Astrocyte (in vitro differentiated cells and primary cell): ENCODE measurements around the gene GPR62.

Experiments
- EZH2 ChIP-seq: IDR thresholded peaks from 2 replicates; pipeline ENCODE4 v1.6.1; 2012; ENCODE audit warnings: mild to moderate bottlenecking, low read length, inconsistent platforms; ENCODE audit not compliant: insufficient read depth
- TF ChIP-seq, protein P1 (sequence below): IDR thresholded peaks from 2 replicates; pipeline ENCODE4 v1.5.1; 2011; ENCODE audit warnings: low read depth, mild to moderate bottlenecking, inconsistent platforms, low read length, moderate library complexity; ENCODE audit not compliant: insufficient read depth

- TF ChIP-seq, protein P1, sequence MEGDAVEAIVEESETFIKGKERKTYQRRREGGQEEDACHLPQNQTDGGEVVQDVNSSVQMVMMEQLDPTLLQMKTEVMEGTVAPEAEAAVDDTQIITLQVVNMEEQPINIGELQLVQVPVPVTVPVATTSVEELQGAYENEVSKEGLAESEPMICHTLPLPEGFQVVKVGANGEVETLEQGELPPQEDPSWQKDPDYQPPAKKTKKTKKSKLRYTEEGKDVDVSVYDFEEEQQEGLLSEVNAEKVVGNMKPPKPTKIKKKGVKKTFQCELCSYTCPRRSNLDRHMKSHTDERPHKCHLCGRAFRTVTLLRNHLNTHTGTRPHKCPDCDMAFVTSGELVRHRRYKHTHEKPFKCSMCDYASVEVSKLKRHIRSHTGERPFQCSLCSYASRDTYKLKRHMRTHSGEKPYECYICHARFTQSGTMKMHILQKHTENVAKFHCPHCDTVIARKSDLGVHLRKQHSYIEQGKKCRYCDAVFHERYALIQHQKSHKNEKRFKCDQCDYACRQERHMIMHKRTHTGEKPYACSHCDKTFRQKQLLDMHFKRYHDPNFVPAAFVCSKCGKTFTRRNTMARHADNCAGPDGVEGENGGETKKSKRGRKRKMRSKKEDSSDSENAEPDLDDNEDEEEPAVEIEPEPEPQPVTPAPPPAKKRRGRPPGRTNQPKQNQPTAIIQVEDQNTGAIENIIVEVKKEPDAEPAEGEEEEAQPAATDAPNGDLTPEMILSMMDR: no peak
- no peak for TF ChIP-seq EZH2
Measured at GRCh38 chr3:51937014-51937413, 18.2 kb upstream of the GPR62 start.
